ENCODE measurements around the gene DNMT3A.

The DNMT3A gene

GRCh38 chr2:25342372-25343186 is 854 bp upstream of the DNMT3A start:
- peak; percentile 53 to 79 (median 70) for DNase-seq

GRCh38 chr2:25341011-25341727 is 556 bp downstream of the DNMT3A start:
- peak in 2 of 6 experiments; percentile 23 to 25 for DNase-seq

GRCh38 chr2:25340181-25340921 is 1.4 kb downstream of the DNMT3A start:
- DNase-seq: peak in 4 of 6 experiments; percentile 20 to 44 (median 34)

GRCh38 chr2:25339791-25340180 is 1.9 kb downstream of the DNMT3A start:
- DNase-seq: peak in 5 of 6 experiments; percentile 10 to 36 (median 24)

- no peak for DNase-seq
Measured at GRCh38 chr2:25339211-25339674, 2.5 kb downstream of the DNMT3A start.

- no peak for DNase-seq
Measured at GRCh38 chr2:25338401-25338800, 3.3 kb downstream of the DNMT3A start.

GRCh38 chr2:25337891-25338290 is 3.8 kb downstream of the DNMT3A start:
- no peak for DNase-seq

GRCh38 chr2:25337276-25337675 is 4.4 kb downstream of the DNMT3A start:
- DNase-seq: peak in 4 of 6 experiments; percentile 14 to 57 (median 31)

GRCh38 chr2:25336383-25336841 is 5.3 kb downstream of the DNMT3A start:
- DNase-seq: no peak

- no peak for DNase-seq
Measured at GRCh38 chr2:25335971-25336370, 5.8 kb downstream of the DNMT3A start.

- DNase-seq: no peak
Measured at GRCh38 chr2:25335204-25335603, 6.5 kb downstream of the DNMT3A start.

- DNase-seq: no peak
Measured at GRCh38 chr2:25334482-25334881, 7.2 kb downstream of the DNMT3A start.

- DNase-seq: peak in 4 of 6 experiments; percentile 15 to 46 (median 26)
Measured at GRCh38 chr2:25333981-25334380, 7.7 kb downstream of the DNMT3A start.

- DNase-seq: no peak
Measured at GRCh38 chr2:25332571-25332970, 9.2 kb downstream of the DNMT3A start.

- no peak for DNase-seq
Measured at GRCh38 chr2:25331686-25332365, 9.9 kb downstream of the DNMT3A start.

GRCh38 chr2:25330937-25331336 is 10.8 kb downstream of the DNMT3A start:
- DNase-seq: no peak

- no peak for DNase-seq
Measured at GRCh38 chr2:25330273-25330672, 11.5 kb downstream of the DNMT3A start.

- DNase-seq: no peak
Measured at GRCh38 chr2:25328152-25329085, 13.3 kb downstream of the DNMT3A start.

GRCh38 chr2:25326326-25327013 is 15.3 kb downstream of the DNMT3A start:
- peak in 2 of 6 experiments; percentile 38 to 47 for DNase-seq

GRCh38 chr2:25324905-25325592 is 16.7 kb downstream of the DNMT3A start:
- DNase-seq: no peak
